GM23338 (cell line): ENCODE measurements around the gene SLC4A8. TPM values are rescaled to one million over a fixed set of nuclear protein-coding genes. Genes with fewer than 3 reads are reported as not detected.

Experiments
- ATAC-seq: fragments of 200-7000 bp; cut with Tn5 transposase; 3 replicates; pipeline ENCODE4 v1.9.1; 2020
- DNase-seq: peaks from one replicate; pipeline ENCODE4 v3.0.0-alpha.2; 2015; ENCODE audit warnings: low spot score
- H2AFZ ChIP-seq: fragments of 200-600 bp; sonication (generic); 2 replicates; pipeline ENCODE4 v1.8.0; 2016; ENCODE audit warnings: antibody characterized with exemption, mild to moderate bottlenecking, moderate library complexity
- H3F3A ChIP-seq: fragments of 200-600 bp; sonication (generic); replicated peaks from 2 replicates; pipeline ENCODE4 v1.8.0; 2017; ENCODE audit warnings: antibody characterized with exemption, mixed run types, low read depth
- H3K27ac ChIP-seq: fragments of 200-600 bp; sonication (generic); 2 replicates; pipeline ENCODE4 v1.6.1; 2016; ENCODE audit warnings: low read depth
- H3K27me3 ChIP-seq: fragments of 200-600 bp; sonication (generic); 2 replicates; pipeline ENCODE4 v1.8.0; 2016; ENCODE audit warnings: mild to moderate bottlenecking, mixed run types, moderate library complexity; ENCODE audit not compliant: insufficient read depth
- H3K36me3 ChIP-seq: fragments of 200-600 bp; sonication (generic); 2 replicates; pipeline ENCODE4 v1.8.0; 2016; ENCODE audit warnings: mild to moderate bottlenecking; ENCODE audit not compliant: insufficient read depth
- H3K4me1 ChIP-seq: fragments of 200-600 bp; sonication (generic); 2 replicates; pipeline ENCODE4 v1.8.0; 2016; ENCODE audit warnings: mild to moderate bottlenecking, moderate library complexity; ENCODE audit not compliant: insufficient read depth
- H3K4me2 ChIP-seq: fragments of 200-600 bp; sonication (generic); 2 replicates; pipeline ENCODE4 v1.7.1; 2017; ENCODE audit warnings: mixed run types
- H3K4me3 ChIP-seq: fragments of 200-600 bp; sonication (generic); 2 replicates; pipeline ENCODE4 v1.6.1; 2016; ENCODE audit warnings: mixed run types
- H3K79me2 ChIP-seq: fragments of 200-600 bp; sonication (generic); replicated peaks from 2 replicates; pipeline ENCODE4 v1.8.0; 2017; ENCODE audit warnings: mild to moderate bottlenecking; ENCODE audit not compliant: insufficient read depth
- H3K9me2 ChIP-seq: fragments of 200-600 bp; sonication (generic); 2 replicates; pipeline ENCODE4 v1.8.0; 2017; ENCODE audit not compliant: insufficient read depth
- H4K20me1 ChIP-seq: fragments of 200-600 bp; sonication (generic); replicated peaks from 2 replicates; pipeline ENCODE4 v1.8.0; 2017; ENCODE audit warnings: mild to moderate bottlenecking; ENCODE audit not compliant: insufficient read depth
- H3K27ac Mint-ChIP-seq: 2 replicates; pipeline ENCODE4 v1.8.0; 2020; ENCODE audit warnings: inconsistent platforms, mild to moderate bottlenecking, moderate library complexity, mixed read lengths
- H3K27me3 Mint-ChIP-seq: 3 replicates; pipeline ENCODE4 v1.8.0; 2022; ENCODE audit warnings: low read depth, mild to moderate bottlenecking, moderate library complexity, mixed read lengths, inconsistent platforms; ENCODE audit not compliant: insufficient read depth, poor library complexity
- H3K36me3 Mint-ChIP-seq: 3 replicates; pipeline ENCODE4 v1.8.0; 2021; ENCODE audit warnings: low read depth, mild to moderate bottlenecking, inconsistent platforms, moderate library complexity, mixed read lengths
- H3K4me1 Mint-ChIP-seq: 3 replicates; pipeline ENCODE4 v1.8.0; 2020; ENCODE audit warnings: mild to moderate bottlenecking, inconsistent platforms, mixed read lengths
- H3K4me3 Mint-ChIP-seq: 3 replicates; pipeline ENCODE4 v1.8.0; 2021; ENCODE audit warnings: moderate library complexity, mild to moderate bottlenecking, inconsistent platforms, mixed read lengths
- H3K9me3 Mint-ChIP-seq: 3 replicates; pipeline ENCODE4 v1.8.0; 2020; ENCODE audit warnings: moderate library complexity, mild to moderate bottlenecking, inconsistent platforms, mixed read lengths
- JUNB ChIP-seq: IDR thresholded peaks from one replicate; pipeline ENCODE4 v1.6.1; 2016; ENCODE audit warnings: antibody characterized with exemption; ENCODE audit not compliant: unreplicated experiment
- NANOG ChIP-seq: IDR thresholded peaks from 2 replicates; pipeline ENCODE4 v1.6.1; 2016; ENCODE audit warnings: antibody characterized with exemption, borderline replicate concordance
- STAT1 ChIP-seq: IDR thresholded peaks from one replicate; pipeline ENCODE4 v1.6.1; 2016; ENCODE audit warnings: antibody characterized with exemption; ENCODE audit not compliant: unreplicated experiment
- polyA plus RNA-seq: library from polyadenylated mRNA; unstranded; fragments of >200 nt; fragmentation: Nextera tagmentation; extraction: Ambion mirVana; gene quantifications from 2 replicates; pipeline ENCODE4 v1.2.1, GENCODE V29; 2016
- total RNA-seq: library from RNA; depleted of rRNA; stranded (reverse); fragments of >200 nt; shearing (Covaris generic); gene quantifications from 2 replicates; pipeline ENCODE4 v1.2.3, GENCODE V29; 2014; rRNA removed

SLC4A8 gene
- total and polyA plus RNA-seq, 2 experiments from 2014 or later: 7.6 to 9.2 TPM

DNA sequence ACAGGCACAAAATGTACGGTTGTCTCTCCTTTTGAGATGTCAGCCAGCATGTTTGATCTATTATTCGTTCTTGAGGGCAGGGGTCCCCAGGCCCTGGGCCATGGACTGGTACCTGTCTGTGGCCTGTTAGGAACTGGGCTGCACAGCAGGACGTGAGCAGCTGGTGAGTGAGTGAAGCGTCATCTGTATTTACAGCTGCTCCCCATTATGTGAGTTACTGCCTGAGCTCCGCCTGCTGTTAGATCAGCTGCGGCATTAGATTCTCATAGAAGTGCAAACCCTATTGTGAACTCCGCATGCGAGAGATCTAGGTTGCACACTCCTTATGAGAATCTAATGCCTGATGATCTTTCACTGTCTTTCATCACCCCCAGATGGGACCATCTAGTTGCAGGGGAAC lies 125.0 kb downstream of the SLC4A8 start:
- no peaks in the 10 kb centered on the region for H3K36me3 ChIP-seq
- DNase-seq: no peak
- H3K9me3 Mint-ChIP-seq: no peaks in the 10 kb centered on the region; the same call in 1 of the 3 replicates

More for the DNA sequence above, 125.0 kb downstream of the SLC4A8 start:
- H3K4me1 Mint-ChIP-seq: peaks cover 36% of the 10 kb centered on the region
- no peak overlapping the region for H2AFZ ChIP-seq
- no peak overlapping the region for H3K4me3 Mint-ChIP-seq
- no peak for ATAC-seq
- H3K4me2 ChIP-seq: no peak overlapping the region
- no peak overlapping the region for H3K27ac Mint-ChIP-seq
- H3K9me2 ChIP-seq: 0 out of 2 replicates have a peak, but pooled peaks cover 5% of the 10 kb centered on the region
- H3K27me3 Mint-ChIP-seq: peaks cover 4% of the 10 kb centered on the region
- H3K27me3 ChIP-seq: no peaks in the 10 kb centered on the region
- H3K79me2 ChIP-seq: no peaks in the 10 kb centered on the region
- TF ChIP-seq NANOG (no peak), STAT1 (no peak), JUNB (no peak)
- H3K27ac ChIP-seq: no peak overlapping the region
- H3K4me1 ChIP-seq: 0 out of 2 replicates have a peak, but pooled peaks cover 3% of the 10 kb centered on the region
- no peaks in the 10 kb centered on the region for H4K20me1 ChIP-seq
- H3K4me3 ChIP-seq: no peak overlapping the region
- H3K36me3 Mint-ChIP-seq: no peaks in the 10 kb centered on the region
- no peaks in the 10 kb centered on the region for H3F3A ChIP-seq

Other genes with a start within 250 kb of the SLC4A8 start
- 2.6 and 3.0 TPM in 2 replicates for gene POU6F1, start 206.8 kb upstream of the SLC4A8 start, total RNA-seq
- gene POU6F1, start 206.8 kb upstream of the SLC4A8 start, polyA plus RNA-seq: 3.9 and 4.0 TPM in 2 replicates
- 21.1 and 39.9 TPM in 2 replicates for gene DAZAP2, start 186.0 kb upstream of the SLC4A8 start, total RNA-seq
- gene DAZAP2, start 186.0 kb upstream of the SLC4A8 start, polyA plus RNA-seq: 30.2 and 35.8 TPM in 2 replicates
- 7.1 and 8.2 TPM in 2 replicates for gene SMAGP, start 154.4 kb upstream of the SLC4A8 start, total RNA-seq
- 3.9 and 4.7 TPM in 2 replicates for gene SMAGP, start 154.4 kb upstream of the SLC4A8 start, polyA plus RNA-seq
- gene BIN2, start 100.7 kb upstream of the SLC4A8 start, total RNA-seq: 0.23 TPM in 1 of 2 replicates, not detected in the other
- gene BIN2, start 100.7 kb upstream of the SLC4A8 start, polyA plus RNA-seq: 0.17 TPM in 1 of 2 replicates, not detected in the other
- gene CELA1, start 78.2 kb upstream of the SLC4A8 start, total RNA-seq: not detected in 2 replicates
- gene CELA1, start 78.2 kb upstream of the SLC4A8 start, polyA plus RNA-seq: not detected in 2 replicates
- 18.6 and 20.2 TPM in 2 replicates for gene GALNT6, start 33.4 kb upstream of the SLC4A8 start, total RNA-seq
- 8.1 and 8.6 TPM in 2 replicates for gene GALNT6, start 33.4 kb upstream of the SLC4A8 start, polyA plus RNA-seq
- gene SCN8A, start 166.4 kb downstream of the SLC4A8 start, total RNA-seq: 10.0 and 23.9 TPM in 2 replicates
- 2.9 and 4.6 TPM in 2 replicates for gene SCN8A, start 166.4 kb downstream of the SLC4A8 start, polyA plus RNA-seq